HFFc6 (cell line): ENCODE measurements around the gene ISG20. TPM values are rescaled to one million over a fixed set of nuclear protein-coding genes. Genes with fewer than 3 reads are reported as not detected.
A peak's percentile ranks its signal among the peaks of the same experiment; 100 is the strongest.
"Not testable (repeated sequence)": the region's sequence is repeated elsewhere in the genome, so short reads cannot be mapped to it uniquely, and the experiment has no call there.

Experiments
- DNase-seq: peaks from one replicate; pipeline ENCODE4 v3.0.0-alpha.2; 2018
- H3K27ac Mint-ChIP-seq: 2 replicates; pipeline ENCODE4 v1.8.0; 2020; ENCODE audit warnings: mild to moderate bottlenecking, mixed read lengths
- H3K27me3 Mint-ChIP-seq: 2 replicates; pipeline ENCODE4 v1.8.0; 2021; ENCODE audit warnings: mild to moderate bottlenecking, moderate library complexity, mixed read lengths; ENCODE audit not compliant: insufficient read depth
- H3K36me3 Mint-ChIP-seq: 2 replicates; pipeline ENCODE4 v1.8.0; 2021; ENCODE audit warnings: low read depth, mixed read lengths
- H3K4me1 Mint-ChIP-seq: 2 replicates; pipeline ENCODE4 v1.8.0; 2020; ENCODE audit warnings: low read depth, mixed read lengths
- H3K4me3 Mint-ChIP-seq: 2 replicates; pipeline ENCODE4 v1.8.0; 2020; ENCODE audit warnings: mild to moderate bottlenecking, moderate library complexity, mixed read lengths
- H3K9me3 Mint-ChIP-seq: 2 replicates; pipeline ENCODE4 v1.8.0; 2020; ENCODE audit warnings: mild to moderate bottlenecking, mixed read lengths
- CTCF ChIP-seq: fragments of 200-600 bp; sonication (generic); IDR thresholded peaks from 2 replicates; pipeline ENCODE4 v1.5.0; 2021; ENCODE audit warnings: antibody characterized with exemption, mild to moderate bottlenecking
- total RNA-seq, 6 experiments: library from RNA; stranded (reverse); fragmentation: NEBNext Ultra II Directional; extraction: Animal tissue kit (Norgen Biotek cat#: 25700); gene quantifications; 2 replicates in 1 of 6; 3 replicates in 5 of 6; pipeline ENCODE4 v1.2.3, GENCODE V29; 2021

Gene ISG20
- total RNA-seq, 6 experiments from 2014 or later = 0.47 to 1.5 (median 0.76) TPM

GRCh38 chr15:88629071-88629470 is 9.7 kb upstream of the ISG20 start:
- DNase-seq = no peak
- Mint-ChIP-seq H3K4me1 (peaks cover 55% of the 10 kb centered on the region), H3K27me3 (no peaks in the 10 kb centered on the region; the same call in 1 of the 2 replicates), H3K27ac (peak overlapping the region; percentile 40), H3K9me3 (no peaks in the 10 kb centered on the region), H3K36me3 (peaks cover 59% of the 10 kb centered on the region), H3K4me3 (no peak overlapping the region)
- no peak for TF ChIP-seq CTCF

- Mint-ChIP-seq H3K27ac (peak overlapping the region; percentile 66), H3K4me3 (no peak overlapping the region; the same call in 1 of the 2 replicates), H3K27me3 (no peaks in the 10 kb centered on the region; the same call in 1 of the 2 replicates), H3K36me3 (peaks cover 48% of the 10 kb centered on the region), H3K9me3 (no peaks in the 10 kb centered on the region), H3K4me1 (peaks cover 43% of the 10 kb centered on the region)
- DNase-seq = no peak
- no peak for TF ChIP-seq CTCF
These were observed 8.6 kb upstream of the ISG20 start for GRCh38 chr15:88630141-88630721.

GRCh38 chr15:88630798-88631463 is 7.9 kb upstream of the ISG20 start:
- Mint-ChIP-seq H3K36me3 (peaks cover 47% of the 10 kb centered on the region), H3K4me1 (peaks cover 41% of the 10 kb centered on the region), H3K27me3 (no peaks in the 10 kb centered on the region; the same call in 1 of the 2 replicates), H3K27ac (peak overlapping the region; percentile 66), H3K4me3 (no peak overlapping the region), H3K9me3 (no peaks in the 10 kb centered on the region)
- no peak for DNase-seq
- TF ChIP-seq CTCF = no peak

GRCh38 chr15:88631464-88632028 is 7.3 kb upstream of the ISG20 start:
- H3K27me3 Mint-ChIP-seq = no peaks in the 10 kb centered on the region; the same call in 1 of the 2 replicates
- peak overlapping the region; percentile 18; the same call in 1 of the 2 replicates for H3K27ac Mint-ChIP-seq
- peaks cover 47% of the 10 kb centered on the region for H3K36me3 Mint-ChIP-seq

GRCh38 chr15:88632797-88633196 is 6.0 kb upstream of the ISG20 start:
- peaks cover 38% of the 10 kb centered on the region for H3K36me3 Mint-ChIP-seq
- H3K9me3 Mint-ChIP-seq, DNase-seq, H3K27me3 Mint-ChIP-seq, H3K4me3 Mint-ChIP-seq: not testable (repeated sequence)
- peak overlapping the region; percentile 18; the same call in 1 of the 2 replicates for H3K27ac Mint-ChIP-seq
- H3K4me1 Mint-ChIP-seq = peaks cover 51% of the 10 kb centered on the region

More at GRCh38 chr15:88631464-88632028, 7.3 kb upstream of the ISG20 start:
- Mint-ChIP-seq H3K4me1 (peaks cover 47% of the 10 kb centered on the region), H3K9me3 (no peaks in the 10 kb centered on the region), H3K4me3 (no peak overlapping the region)
- no peak for DNase-seq
- no peak for TF ChIP-seq CTCF

GRCh38 chr15:88634449-88634848 is 4.4 kb upstream of the ISG20 start:
- TF ChIP-seq CTCF = no peak
- no peak overlapping the region; the same call in 1 of the 2 replicates for H3K27ac Mint-ChIP-seq
- peaks cover 11% of the 10 kb centered on the region for H3K27me3 Mint-ChIP-seq
- H3K4me3 Mint-ChIP-seq = no peak overlapping the region
- DNase-seq = no peak
- peaks cover 48% of the 10 kb centered on the region for H3K4me1 Mint-ChIP-seq
- no peaks in the 10 kb centered on the region for H3K9me3 Mint-ChIP-seq
- H3K36me3 Mint-ChIP-seq = peaks cover 22% of the 10 kb centered on the region
